ENCODE results near the gene TEX50.
"Not testable (repeated sequence)": the region's sequence is repeated elsewhere in the genome, so short reads cannot be mapped to it uniquely, and the experiment has no call there.

Gene TEX50

GRCh38 chr1:173666646-173667045 lies 31.5 kb downstream of the TEX50 start:
- no peak for DNase-seq

GRCh38 chr1:173669491-173669941 lies 34.4 kb downstream of the TEX50 start, which contains the start of gene ANKRD45:
ANKRD45 (minus strand) TSS chr1:173669851; CDS start chr1:173659418, 10,433 bp downstream.
- no peak for DNase-seq

GRCh38 chr1:173674496-173674895 lies 39.4 kb downstream of the TEX50 start:
- not testable (repeated sequence) for DNase-seq

- DNase-seq: not testable (repeated sequence)
Measured at GRCh38 chr1:173680152-173680551, 45.0 kb downstream of the TEX50 start.

- no peak for DNase-seq
Measured at GRCh38 chr1:173682184-173682583, 47.0 kb downstream of the TEX50 start.

- DNase-seq: not testable (repeated sequence)
Measured at GRCh38 chr1:173683838-173684237, 48.7 kb downstream of the TEX50 start.

- DNase-seq: not testable (repeated sequence)
Measured at GRCh38 chr1:173685121-173685520, 50.0 kb downstream of the TEX50 start.
